Stimulated activated CD8-positive, alpha-beta memory T cell treated with anti-CD3 and anti-CD28 coated beads, Interleukin-2, amount 100 ng/mL, for 48 hours (primary cell): Measurements from ENCODE around the gene HK1.
A peak's percentile ranks its signal among the peaks of the same experiment; 100 is the strongest.

Experiments
- DNase-seq, 2 donors: peaks; one replicate each; pipeline ENCODE4 v3.0.0-alpha.2; 2020; ENCODE audit warnings: low read depth in 2 of 2

The HK1 gene

DNA sequence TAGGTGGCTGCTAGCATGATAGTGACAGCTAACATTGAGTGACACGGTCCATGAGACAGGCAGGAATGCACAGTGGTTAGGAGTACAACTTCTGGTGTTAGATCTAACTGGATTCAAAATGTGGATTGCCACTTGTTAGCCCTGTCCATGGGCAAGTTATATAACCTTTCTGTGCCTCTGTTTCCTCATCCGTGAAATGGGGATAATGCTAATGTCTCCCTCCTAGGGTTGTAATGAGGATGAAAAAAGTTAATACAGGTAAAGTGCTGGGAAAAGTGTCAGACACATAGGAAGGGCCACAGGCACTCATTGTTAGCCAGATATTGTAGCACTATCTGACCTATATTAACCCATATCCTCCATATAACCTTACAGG is 96.6 kb downstream of the HK1 start:
- no peak for DNase-seq

DNA sequence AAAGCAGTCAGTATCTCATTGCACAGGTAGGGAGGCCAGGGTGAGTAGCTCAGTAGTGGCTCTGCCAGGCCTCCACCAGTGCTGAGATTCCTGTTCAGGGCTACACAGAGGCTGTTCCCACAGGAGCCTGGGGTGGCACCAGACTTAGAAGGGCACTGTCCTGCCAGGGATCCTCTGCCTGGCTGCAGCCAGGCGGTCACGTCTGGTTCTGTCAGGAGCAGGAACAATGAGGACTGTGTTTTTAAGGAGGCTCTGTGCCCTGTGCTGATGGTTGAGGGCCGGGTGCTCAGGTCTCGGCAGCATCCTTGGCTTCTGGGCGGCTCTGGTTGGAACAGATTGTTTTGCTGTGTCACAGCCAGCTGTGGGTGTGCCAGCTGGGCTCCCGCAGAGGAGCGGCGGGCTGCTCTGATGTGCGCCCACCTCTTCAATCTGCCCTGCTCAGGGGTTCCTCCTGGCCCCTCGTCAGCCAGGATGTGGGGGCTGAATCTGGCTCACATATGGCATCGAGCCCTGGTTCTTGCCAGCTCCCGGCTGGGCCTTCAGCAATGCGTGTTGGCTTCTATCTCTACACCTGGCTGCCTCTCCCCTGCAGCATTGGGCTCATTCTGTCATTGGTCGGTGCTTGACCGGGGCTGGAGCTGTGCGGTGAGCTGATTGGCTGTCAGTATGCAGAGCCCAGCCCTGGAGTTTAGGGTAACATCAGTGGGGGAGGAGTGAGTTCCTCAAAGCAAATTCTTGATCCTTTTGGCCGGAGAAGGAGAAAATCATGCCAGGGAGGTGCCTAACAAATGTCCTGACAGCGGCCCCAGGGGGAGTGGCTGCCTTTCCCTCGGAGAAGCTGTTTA is 97.2 kb downstream of the HK1 start:
- DNase-seq = no peak

DNA sequence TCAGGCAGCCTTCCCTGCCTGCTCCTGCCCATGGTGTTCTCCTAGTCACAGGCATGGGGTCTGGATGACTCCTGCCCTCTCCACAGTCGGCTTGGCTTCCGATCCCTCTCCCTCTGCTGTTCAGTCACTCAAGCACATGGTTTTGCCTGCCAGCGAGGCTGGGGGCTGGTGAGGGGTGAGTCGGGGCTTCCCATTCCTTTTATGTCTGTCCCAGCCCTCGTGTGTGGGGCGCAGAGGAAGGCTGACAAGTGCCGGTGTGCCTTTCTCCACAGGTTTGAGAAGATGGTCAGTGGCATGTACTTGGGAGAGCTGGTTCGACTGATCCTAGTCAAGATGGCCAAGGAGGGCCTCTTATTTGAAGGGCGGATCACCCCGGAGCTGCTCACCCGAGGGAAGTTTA is 98.4 kb downstream of the HK1 start:
- no peak for DNase-seq

DNA sequence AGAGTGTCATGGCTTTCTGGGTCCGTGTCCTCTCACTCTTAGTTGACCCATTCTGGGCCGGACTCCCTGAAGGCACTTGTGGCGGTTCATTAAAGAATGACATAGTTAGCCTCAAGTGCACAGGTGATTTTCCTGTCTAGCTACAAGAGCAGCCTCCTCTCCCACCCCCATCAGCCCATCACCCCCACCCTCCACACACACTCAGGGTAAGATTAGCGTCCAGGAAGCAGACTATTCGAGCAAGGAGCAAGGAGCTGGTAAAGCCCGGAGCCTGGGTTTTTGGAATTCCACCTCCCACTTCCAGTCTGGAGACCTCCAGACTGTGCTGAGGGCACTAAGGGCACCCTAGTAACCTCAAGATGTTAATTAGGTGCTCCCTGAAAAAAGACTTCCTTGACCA is 98.9 kb downstream of the HK1 start:
- no peak for DNase-seq

DNA sequence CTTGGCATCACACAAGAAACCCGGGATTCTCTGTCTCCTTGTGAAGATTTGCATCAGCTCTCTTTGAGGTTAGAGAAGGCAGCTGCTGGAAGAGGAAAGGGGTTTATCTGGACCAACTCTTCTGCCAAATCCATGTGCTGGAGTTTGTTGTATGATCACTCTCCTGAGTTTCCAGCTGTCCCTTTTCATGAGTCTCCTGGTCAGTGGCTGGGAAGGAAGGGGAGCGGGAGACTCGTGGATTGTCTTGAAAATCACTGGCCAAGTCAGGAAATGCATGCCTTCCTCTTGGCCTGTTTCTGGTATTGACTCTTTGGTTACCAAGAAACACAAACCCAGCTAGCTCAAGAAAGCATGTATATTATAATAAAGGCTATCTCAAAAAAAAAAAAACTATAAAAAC is 99.6 kb downstream of the HK1 start:
- DNase-seq = no peak

DNA sequence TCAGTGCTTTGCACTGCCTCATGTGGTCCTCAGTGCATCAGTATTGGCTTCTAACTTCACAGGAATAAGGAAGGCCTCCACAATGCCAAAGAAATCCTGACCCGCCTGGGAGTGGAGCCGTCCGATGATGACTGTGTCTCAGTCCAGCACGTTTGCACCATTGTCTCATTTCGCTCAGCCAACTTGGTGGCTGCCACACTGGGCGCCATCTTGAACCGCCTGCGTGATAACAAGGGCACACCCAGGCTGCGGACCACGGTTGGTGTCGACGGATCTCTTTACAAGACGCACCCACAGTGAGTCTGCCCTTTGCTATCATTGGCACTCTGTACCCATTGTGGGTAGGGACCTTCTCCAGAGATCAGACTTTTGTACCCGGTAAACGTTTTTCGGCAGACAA is 101.5 kb downstream of the HK1 start:
- no peak for DNase-seq

DNA sequence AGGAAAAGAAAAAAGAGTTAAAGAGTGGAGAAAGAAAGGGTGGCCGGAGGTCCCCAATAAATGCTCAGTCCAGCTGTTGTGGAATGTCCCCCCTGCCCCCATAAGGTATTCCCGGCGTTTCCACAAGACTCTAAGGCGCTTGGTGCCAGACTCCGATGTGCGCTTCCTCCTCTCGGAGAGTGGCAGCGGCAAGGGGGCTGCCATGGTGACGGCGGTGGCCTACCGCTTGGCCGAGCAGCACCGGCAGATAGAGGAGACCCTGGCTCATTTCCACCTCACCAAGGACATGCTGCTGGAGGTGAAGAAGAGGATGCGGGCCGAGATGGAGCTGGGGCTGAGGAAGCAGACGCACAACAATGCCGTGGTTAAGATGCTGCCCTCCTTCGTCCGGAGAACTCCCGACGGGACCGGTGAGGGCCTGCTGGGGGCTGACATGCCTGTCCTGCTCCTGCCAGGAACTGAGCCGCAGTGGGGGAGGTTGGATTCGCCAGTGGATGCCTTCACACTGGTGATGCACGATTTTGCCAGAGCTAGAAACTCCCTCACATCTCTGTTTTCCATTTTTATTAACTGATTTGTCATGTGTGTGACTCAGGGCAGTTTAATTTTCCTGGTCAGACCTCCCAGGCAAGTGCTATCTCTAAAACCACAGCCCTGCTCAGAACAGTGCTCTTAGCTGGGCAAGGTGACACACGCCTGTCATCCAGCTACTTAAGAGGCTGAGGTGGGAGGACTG is 104.3 kb downstream of the HK1 start:
- no peak for DNase-seq

DNA sequence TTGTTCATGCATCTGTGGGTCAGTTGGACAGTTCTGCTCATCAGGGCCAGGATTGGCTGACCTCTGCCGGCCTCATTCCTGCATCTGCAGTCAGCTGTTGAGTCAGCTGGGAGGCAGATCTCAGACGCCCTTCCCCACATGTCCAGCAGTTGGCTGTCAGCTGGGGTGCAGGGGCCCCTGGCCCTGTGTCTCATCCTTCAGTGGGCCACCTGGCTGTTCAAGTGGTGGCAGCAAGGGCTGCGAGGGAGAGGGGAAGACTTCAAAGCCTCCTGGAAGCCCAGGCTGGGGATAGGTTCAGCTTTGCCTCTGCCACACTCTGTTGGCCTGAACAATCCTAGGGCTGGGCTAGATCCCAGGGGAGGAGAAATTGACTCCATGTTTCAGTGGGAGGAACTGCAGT is 105.3 kb downstream of the HK1 start:
- no peak for DNase-seq

DNA sequence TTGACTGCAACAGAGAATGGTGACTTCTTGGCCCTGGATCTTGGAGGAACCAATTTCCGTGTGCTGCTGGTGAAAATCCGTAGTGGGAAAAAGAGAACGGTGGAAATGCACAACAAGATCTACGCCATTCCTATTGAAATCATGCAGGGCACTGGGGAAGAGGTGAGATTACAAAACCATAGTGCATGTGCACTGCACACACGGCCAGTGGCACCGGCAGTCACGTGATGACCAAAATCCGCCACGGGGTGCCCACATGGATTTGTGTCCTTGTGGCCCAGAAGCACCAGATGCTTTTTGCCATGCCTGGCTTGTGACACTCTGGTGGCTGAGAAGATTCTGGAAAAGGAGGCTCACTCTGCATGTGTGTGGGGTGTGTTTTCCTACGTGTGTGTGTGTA is 106.0 kb downstream of the HK1 start:
- DNase-seq = no peak

DNA sequence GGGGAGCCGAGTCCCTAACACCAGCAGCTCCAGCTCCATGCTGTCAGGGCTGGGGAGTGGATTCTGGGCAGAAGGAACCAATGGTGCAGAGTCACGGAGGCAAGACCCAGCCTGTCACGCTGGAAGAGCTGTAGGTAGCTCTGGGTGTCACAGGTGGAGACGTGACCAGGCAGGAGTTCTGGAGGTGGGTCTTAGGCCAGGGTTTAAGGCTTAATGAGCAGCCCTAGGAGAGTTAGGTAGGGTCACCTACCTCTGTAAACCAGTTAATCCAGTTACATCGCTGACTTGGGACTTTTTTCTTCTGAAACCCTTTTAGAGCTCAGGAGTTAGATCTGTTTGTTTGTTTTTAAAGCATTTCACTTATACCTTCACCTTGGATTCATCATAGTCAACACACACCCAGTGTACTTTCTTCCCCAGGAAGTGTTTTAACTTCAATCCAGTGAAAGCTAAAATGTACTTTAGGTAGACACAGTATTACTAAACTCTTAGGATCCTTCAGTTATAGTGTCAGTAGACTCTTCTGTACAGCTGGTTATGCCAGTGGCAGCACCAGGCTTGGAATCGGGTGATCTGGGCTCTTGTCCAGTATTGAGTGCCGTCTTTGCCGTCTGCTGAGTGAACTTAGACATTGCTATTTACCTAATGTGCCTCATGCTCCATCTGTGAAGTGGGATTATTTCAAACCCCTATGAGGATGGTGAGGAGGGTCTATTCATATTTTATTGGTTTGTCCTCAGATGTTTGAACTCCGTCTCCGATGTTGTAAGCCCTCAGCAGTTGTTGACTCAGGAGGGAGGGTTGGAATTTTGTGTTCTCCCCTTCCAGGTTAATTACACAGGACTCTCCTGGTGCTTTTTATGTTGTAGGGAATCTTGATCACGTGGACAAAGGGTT is 107.4 kb downstream of the HK1 start:
- DNase-seq = no peak

DNA sequence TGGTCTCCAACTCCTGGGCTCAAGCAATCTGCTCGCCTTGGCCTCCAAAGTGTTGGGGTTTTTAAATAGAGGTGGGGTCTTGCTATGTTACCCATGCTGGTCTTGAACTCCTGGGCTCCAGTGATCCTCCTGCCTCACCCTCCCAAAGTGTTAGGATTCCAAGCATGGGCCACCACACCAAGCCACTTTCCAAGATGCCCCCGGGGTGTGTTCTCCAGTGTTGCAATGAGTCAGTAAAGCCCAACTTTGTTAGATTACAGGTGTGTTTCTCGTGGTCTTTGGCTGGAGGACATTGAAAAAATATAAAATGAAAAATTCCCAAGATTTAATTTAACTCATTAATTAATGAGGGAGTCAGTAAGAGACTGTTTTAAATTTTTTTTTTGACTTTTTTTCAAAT is 109.2 kb downstream of the HK1 start:
- no peak for DNase-seq

DNA sequence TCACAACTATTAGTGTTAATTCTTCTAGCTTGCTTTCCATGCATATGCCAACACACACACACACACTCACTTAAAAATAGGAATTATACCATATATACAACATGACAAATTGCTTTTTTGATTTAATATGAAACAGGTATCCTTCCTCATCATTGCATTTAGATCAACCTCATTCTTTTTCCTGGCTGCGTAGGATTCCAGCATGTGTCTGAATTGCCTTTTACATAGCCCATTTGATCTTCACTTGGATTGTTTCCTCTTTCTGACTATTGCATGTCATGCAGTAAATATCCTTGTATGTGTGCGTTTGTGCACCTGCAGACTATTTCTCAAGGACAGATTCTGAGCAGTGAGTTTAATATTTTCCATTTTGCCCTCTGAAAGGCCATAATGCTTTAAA is 110.2 kb downstream of the HK1 start:
- DNase-seq = no peak

DNA sequence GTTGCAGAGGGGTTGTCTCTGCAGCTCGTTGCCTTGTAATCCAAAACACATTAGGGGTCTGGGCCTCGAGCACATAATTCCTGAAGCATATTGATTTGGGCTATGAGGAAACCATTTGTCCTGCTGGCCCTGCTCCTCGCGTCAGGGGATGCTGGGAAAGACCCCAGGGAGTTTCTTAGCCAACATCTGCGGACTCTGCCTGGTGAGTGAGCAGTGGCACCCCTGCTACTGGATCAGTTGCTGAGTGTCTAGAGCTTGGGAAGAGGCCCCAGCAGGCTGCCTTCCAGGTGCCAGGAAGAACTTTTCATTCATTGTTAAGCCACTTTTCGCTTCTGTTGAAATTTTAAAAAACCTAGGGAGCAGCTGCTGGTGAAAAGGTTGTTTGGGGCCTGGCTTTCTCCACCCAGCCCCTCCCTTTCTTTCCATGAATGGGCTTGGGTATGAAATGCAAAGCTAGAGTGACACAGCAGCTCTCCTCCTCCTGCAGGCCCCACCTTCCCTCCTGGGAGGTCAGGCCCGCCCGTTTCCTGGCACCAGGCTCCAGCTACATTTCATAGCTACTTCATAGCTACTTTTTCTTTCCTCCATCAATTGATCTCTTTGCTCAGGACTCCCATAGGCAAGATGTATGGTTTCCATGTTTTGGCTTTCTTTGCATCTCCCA is 111.7 kb downstream of the HK1 start:
- DNase-seq = no peak

DNA sequence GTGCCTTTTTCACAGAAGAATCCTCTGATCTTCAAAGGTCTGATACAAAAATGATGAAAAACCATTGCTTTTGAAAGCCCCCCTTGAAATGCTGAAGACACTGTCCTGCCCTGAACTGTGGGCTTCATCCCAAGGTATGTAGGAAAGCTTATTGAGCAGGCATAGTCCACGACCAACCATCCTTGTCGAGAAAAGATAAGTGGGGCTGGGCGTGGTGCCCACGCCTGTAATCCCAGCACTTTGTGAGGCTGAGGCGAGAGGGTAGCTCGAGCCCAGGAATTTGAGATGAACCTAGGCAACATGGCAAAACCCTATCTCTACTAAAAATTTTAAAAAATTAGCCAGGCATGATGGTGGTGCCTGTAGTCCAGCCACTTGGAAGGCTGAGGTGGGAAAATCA is 112.9 kb downstream of the HK1 start:
- no peak for DNase-seq

DNA sequence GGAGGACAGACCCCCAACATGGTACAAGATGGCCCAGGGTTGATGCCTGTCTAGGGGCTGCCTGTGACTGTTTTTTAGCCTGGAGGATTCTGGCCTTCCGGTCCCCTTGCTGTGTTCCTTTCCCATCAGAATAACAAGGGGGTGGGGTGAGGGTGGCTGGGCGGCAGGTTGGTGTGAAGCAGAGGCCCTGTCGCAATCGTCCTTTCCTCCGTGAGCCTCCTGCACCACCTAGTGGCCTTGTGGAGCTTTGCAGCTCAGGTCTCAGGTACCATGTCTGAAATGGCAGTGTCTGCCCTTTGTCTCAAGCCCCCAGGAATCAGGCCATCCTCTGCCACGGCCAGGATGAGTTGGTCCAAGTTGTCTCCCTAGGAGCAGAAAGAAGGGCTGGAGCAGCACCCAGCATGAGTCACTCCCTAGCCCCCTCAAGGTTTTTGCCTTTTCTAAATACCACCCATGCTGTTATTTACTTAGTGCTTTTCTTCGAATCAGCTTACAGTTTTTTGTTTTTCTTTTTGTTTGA is 114.2 kb downstream of the HK1 start:
- peak; percentile 66 to 68 for DNase-seq

DNA sequence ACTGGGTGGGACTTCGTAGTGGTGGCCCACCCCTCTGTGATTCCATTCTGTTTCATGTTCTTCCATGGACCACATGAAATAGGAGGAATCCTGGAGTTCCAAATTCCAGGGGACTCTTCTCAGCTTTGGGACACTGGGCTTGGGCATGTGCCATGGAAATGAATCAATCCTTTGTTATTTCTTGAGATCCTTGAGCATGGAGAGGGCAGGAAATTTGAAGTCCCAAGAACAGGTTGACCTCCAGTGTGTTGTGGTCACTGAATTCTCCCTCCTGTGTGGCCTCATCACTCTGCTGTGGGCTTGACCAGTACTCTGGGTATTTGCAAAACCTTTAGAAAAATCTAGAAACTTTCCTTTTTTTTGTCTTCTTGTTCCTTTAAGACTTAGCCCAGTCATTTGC is 115.7 kb downstream of the HK1 start:
- DNase-seq = no peak

DNA sequence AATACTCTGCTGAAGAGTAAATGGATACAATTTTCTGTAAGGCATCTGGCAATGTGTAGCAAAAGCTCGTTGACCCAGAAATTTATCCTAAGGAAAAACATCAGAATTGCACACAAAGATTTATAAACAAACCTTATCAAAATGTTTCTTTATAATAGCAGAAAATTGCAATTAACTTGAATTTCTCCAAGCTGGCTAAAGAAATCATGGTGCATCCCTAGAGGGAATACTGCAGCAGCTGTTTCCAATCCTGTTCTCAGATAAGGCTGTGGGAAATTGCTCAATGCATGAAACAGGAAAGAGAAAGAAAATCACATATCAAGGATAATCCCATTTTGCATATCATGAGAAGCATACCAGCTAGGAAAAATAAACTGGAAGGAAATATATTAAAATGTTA is 119.7 kb downstream of the HK1 start:
- DNase-seq = no peak

DNA sequence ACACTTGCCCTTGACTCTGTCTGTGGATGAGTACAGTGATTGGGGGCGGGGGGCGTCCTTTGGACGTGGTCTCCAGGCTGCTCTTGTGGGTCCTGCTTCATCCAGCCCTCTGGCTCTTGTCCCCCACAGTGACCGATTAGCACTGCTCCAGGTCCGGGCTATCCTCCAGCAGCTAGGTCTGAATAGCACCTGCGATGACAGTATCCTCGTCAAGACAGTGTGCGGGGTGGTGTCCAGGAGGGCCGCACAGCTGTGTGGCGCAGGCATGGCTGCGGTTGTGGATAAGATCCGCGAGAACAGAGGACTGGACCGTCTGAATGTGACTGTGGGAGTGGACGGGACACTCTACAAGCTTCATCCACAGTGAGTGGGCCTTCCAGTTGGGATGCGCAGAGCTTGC is 120.2 kb downstream of the HK1 start:
- DNase-seq = no peak

DNA sequence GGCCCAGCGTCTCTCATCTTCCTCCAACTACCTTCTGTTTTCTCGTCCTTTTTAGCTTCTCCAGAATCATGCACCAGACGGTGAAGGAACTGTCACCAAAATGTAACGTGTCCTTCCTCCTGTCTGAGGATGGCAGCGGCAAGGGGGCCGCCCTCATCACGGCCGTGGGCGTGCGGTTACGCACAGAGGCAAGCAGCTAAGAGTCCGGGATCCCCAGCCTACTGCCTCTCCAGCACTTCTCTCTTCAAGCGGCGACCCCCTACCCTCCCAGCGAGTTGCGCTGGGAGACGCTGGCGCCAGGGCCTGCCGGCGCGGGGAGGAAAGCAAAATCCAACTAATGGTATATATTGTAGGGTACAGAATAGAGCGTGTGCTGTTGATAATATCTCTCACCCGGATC is 122.6 kb downstream of the HK1 start:
- no peak for DNase-seq

DNA sequence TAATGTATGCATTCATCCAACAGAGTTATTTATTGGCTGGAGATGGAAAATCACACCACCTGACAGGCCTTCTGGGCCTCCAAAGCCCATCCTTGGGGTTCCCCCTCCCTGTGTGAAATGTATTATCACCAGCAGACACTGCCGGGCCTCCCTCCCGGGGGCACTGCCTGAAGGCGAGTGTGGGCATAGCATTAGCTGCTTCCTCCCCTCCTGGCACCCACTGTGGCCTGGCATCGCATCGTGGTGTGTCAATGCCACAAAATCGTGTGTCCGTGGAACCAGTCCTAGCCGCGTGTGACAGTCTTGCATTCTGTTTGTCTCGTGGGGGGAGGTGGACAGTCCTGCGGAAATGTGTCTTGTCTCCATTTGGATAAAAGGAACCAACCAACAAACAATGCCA is 123.1 kb downstream of the HK1 start:
- no peak for DNase-seq

DNA sequence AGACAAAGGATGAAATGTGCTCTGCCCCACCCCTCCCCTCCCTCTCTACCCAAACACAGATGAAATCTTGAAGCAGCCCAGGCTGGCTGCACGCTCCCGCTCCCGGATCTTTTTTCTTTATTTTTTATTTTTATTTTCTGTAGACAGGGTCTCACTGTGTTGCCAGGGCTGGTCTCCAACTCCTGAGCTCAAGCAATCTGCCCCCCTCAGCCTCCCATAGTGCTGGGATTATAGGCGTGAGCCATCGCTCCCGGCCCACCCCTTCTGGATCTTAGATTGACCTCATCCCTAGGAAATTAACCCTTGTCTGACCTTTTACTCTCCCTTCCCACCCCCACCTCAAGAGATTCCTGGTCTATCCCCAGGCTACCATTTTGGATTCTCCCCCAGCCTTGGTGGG is 124.1 kb downstream of the HK1 start:
- DNase-seq = no peak

DNA sequence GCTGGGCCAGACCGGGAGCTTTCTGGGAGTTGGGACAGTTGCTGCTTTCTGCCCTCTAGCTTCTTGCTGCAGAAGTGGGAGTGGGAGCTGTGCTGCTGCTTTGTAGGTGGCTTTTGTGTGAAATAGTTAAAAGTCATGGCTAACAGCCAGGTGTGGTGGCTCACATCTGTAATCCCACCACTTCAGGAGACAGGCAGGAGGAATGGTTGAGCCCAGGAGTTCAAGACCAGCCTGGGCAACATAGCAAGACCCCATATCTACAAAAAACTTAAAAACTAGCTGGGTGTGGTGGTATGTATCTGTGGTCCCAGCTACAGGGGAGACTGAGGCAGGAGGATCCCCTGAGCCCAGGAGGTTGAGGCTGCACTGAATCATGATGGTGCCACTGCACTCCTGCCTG is 124.8 kb downstream of the HK1 start:
- no peak for DNase-seq
